GM21423 (cell line): ENCODE results near the gene EGFR.

ENCODE experiments used
- ATAC-seq: cut with Tn5 transposase; IDR thresholded peaks from one replicate; pipeline ENCODE4 v1.9.1; 2021; ENCODE audit warnings: mild to moderate bottlenecking, moderate library complexity; ENCODE audit not compliant: unreplicated experiment

EGFR gene

GRCh38 chr7:55018361-55019190 is at the start of gene EGFR:
Gene EGFR, plus strand, starts transcription at chr7:55019017. Its CDS starts 261 bp downstream, at chr7:55019278.
- no peak for ATAC-seq

- no peak for ATAC-seq
Observed at GRCh38 chr7:54969208-54969967, 49.4 kb upstream of the EGFR start.

- no peak for ATAC-seq
Observed at GRCh38 chr7:54972733-54973294, 46.0 kb upstream of the EGFR start.

GRCh38 chr7:54978364-54979116 is 40.3 kb upstream of the EGFR start:
- no peak for ATAC-seq

GRCh38 chr7:54980521-54980920 is 38.3 kb upstream of the EGFR start:
- ATAC-seq, result no peak

GRCh38 chr7:54981913-54982312 is 36.9 kb upstream of the EGFR start:
- no peak for ATAC-seq

GRCh38 chr7:54985426-54986330 is 33.1 kb upstream of the EGFR start:
- ATAC-seq, result no peak

- ATAC-seq, result no peak
Observed at GRCh38 chr7:54986716-54987115, 32.1 kb upstream of the EGFR start.

GRCh38 chr7:54987772-54988171 is 31.0 kb upstream of the EGFR start:
- no peak for ATAC-seq

- no peak for ATAC-seq
Observed at GRCh38 chr7:54988516-54988915, 30.3 kb upstream of the EGFR start.

- ATAC-seq, result no peak
Observed at GRCh38 chr7:54989453-54990225, 29.2 kb upstream of the EGFR start.

GRCh38 chr7:54991341-54991740 is 27.5 kb upstream of the EGFR start:
- no peak for ATAC-seq

GRCh38 chr7:54992871-54993475 is 25.8 kb upstream of the EGFR start:
- ATAC-seq, result no peak

- ATAC-seq, result no peak
Observed at GRCh38 chr7:54995166-54995565, 23.7 kb upstream of the EGFR start.

- peak; percentile 90 for ATAC-seq
Observed at GRCh38 chr7:54995610-54996363, 23.0 kb upstream of the EGFR start.

GRCh38 chr7:54996391-54996790 is 22.4 kb upstream of the EGFR start:
- peak; percentile 3 for ATAC-seq

- ATAC-seq, result no peak
Observed at GRCh38 chr7:55004579-55004978, 14.2 kb upstream of the EGFR start.

GRCh38 chr7:55005241-55005851 is 13.5 kb upstream of the EGFR start:
- no peak for ATAC-seq
